GM23248 (cell line): ENCODE measurements around the gene MAGEA9.

Experiments
- EZH2 ChIP-seq: fragments of 200-600 bp; sonication (generic); IDR thresholded peaks from 2 replicates; pipeline ENCODE4 v1.6.1; 2018; ENCODE audit warnings: antibody characterized with exemption, mild to moderate bottlenecking; ENCODE audit not compliant: insufficient read depth, poor library complexity, severe bottlenecking
- EZH2phosphoT487 ChIP-seq: fragments of 200-600 bp; sonication (generic); IDR thresholded peaks from 2 replicates; pipeline ENCODE4 v1.6.1; 2018; ENCODE audit warnings: antibody characterized with exemption, moderate library complexity, mild to moderate bottlenecking, low read depth; ENCODE audit not compliant: insufficient read depth

DNA sequence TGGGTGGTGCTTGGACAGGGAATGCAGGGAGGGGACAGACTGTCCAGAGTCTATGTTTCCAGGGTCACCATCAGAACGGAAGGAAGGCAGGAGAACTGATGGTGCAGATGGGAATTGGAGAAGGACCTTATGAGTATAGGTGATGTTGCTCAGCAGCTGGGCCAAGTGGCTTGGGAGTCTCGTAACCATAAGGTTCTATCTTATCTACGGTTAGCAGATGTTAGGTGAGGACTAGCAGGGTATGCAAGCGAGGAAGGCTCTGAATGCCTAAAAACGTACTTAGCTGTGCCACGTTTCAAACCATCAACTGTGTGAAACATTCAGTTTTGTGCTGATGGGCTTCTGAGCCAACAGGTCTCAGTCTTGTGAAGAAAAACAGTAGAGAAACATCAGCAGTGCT lies 22.4 kb downstream of the MAGEA9 start:
- TF ChIP-seq EZH2phosphoT487 = no peak
- no peak for TF ChIP-seq EZH2
